HG03521 (cell line): ENCODE results near the gene UNK.
"Not testable (repeated sequence)": the region's sequence is repeated elsewhere in the genome, so short reads cannot be mapped to it uniquely, and the experiment has no call there.

Experiments
- ATAC-seq: cut with Tn5 transposase; IDR thresholded peaks from one replicate; pipeline ENCODE4 v1.9.1; 2021; ENCODE audit warnings: mild to moderate bottlenecking, moderate library complexity; ENCODE audit not compliant: unreplicated experiment

The UNK gene

GRCh38 chr17:75793460-75793859, 8.9 kb downstream of the UNK start:
- no peak for ATAC-seq

- no peak for ATAC-seq
These were observed 11.4 kb downstream of the UNK start for GRCh38 chr17:75795820-75796607.

GRCh38 chr17:75799402-75799801, 14.8 kb downstream of the UNK start:
- ATAC-seq = no peak

GRCh38 chr17:75803883-75804282, 19.3 kb downstream of the UNK start:
- no peak for ATAC-seq

- no peak for ATAC-seq
These were observed 22.4 kb downstream of the UNK start for GRCh38 chr17:75806822-75807500.

GRCh38 chr17:75807861-75808260, 23.3 kb downstream of the UNK start:
- no peak for ATAC-seq

GRCh38 chr17:75808549-75808904, 23.9 kb downstream of the UNK start:
- ATAC-seq = no peak

- no peak for ATAC-seq
These were observed 24.5 kb downstream of the UNK start for GRCh38 chr17:75808905-75809621.

- ATAC-seq = no peak
These were observed 25.1 kb downstream of the UNK start for GRCh38 chr17:75809631-75810111.

- no peak for ATAC-seq
These were observed 25.6 kb downstream of the UNK start for GRCh38 chr17:75810216-75810615.

- not testable (repeated sequence) for ATAC-seq
These were observed 26.1 kb downstream of the UNK start for GRCh38 chr17:75810756-75811155.

- ATAC-seq = no peak
These were observed 26.6 kb downstream of the UNK start for GRCh38 chr17:75811174-75811573.

GRCh38 chr17:75812096-75813013, 27.7 kb downstream of the UNK start:
- no peak for ATAC-seq

- no peak for ATAC-seq
These were observed 28.7 kb downstream of the UNK start for GRCh38 chr17:75813081-75814020.

GRCh38 chr17:75814021-75814395, 29.4 kb downstream of the UNK start:
- no peak for ATAC-seq

GRCh38 chr17:75814900-75815373, 30.3 kb downstream of the UNK start:
- ATAC-seq = no peak

- no peak for ATAC-seq
These were observed 30.8 kb downstream of the UNK start for GRCh38 chr17:75815399-75815798.

- ATAC-seq = no peak
These were observed 32.1 kb downstream of the UNK start for GRCh38 chr17:75816693-75817092.

- no peak for ATAC-seq
These were observed 33.0 kb downstream of the UNK start for GRCh38 chr17:75817571-75817970.
